ENCODE results near the gene TSPAN2.

- TF ChIP-seq GATA2 (IDR thresholded peaks at IDR 0.05; ENCODE audit: low read depth, low read length): no peak
- TF ChIP-seq GATA3 (IDR thresholded peaks at IDR 0.05; ENCODE audit: low read depth, low read length): no peak
Observed at GRCh38 chr1:115136706-115137105, 47.4 kb upstream of the TSPAN2 start.

Data from SH-SY5Y (cell line).